AG09319 (cell line): ENCODE measurements around the gene MTARC1.

Source experiments
- DNase-seq: peaks from one replicate; pipeline ENCODE4 v3.0.0-alpha.2; 2010; ENCODE audit warnings: low read depth; ENCODE audit errors: extremely low read depth
- TF ChIP-seq, protein P1 (sequence below): IDR thresholded peaks from 2 replicates; pipeline ENCODE4 v1.5.1; 2011; ENCODE audit warnings: low read depth, mild to moderate bottlenecking, inconsistent platforms, low read length, moderate library complexity

MTARC1 gene

DNA sequence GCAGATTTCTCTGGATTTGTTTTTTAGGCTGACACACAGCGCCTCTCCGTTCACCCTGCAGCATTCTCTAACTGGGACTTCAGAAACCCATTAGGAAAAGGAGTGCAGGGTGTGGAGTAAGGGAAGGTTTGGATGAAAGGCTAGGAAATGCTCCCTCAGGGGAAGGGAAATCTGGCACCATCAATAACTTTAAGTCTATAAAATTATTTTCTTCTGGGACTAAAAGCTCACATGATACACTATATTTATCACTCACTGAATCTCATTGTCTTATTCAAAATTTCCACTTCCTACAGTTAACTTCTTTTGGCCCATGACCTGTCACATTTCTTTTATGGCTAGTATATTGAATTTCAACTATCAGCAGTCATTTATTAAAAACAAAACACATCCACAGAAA is 46.7 kb downstream of the MTARC1 start:
- TF ChIP-seq, protein P1, sequence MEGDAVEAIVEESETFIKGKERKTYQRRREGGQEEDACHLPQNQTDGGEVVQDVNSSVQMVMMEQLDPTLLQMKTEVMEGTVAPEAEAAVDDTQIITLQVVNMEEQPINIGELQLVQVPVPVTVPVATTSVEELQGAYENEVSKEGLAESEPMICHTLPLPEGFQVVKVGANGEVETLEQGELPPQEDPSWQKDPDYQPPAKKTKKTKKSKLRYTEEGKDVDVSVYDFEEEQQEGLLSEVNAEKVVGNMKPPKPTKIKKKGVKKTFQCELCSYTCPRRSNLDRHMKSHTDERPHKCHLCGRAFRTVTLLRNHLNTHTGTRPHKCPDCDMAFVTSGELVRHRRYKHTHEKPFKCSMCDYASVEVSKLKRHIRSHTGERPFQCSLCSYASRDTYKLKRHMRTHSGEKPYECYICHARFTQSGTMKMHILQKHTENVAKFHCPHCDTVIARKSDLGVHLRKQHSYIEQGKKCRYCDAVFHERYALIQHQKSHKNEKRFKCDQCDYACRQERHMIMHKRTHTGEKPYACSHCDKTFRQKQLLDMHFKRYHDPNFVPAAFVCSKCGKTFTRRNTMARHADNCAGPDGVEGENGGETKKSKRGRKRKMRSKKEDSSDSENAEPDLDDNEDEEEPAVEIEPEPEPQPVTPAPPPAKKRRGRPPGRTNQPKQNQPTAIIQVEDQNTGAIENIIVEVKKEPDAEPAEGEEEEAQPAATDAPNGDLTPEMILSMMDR, result no peak
- DNase-seq, result no peak

DNA sequence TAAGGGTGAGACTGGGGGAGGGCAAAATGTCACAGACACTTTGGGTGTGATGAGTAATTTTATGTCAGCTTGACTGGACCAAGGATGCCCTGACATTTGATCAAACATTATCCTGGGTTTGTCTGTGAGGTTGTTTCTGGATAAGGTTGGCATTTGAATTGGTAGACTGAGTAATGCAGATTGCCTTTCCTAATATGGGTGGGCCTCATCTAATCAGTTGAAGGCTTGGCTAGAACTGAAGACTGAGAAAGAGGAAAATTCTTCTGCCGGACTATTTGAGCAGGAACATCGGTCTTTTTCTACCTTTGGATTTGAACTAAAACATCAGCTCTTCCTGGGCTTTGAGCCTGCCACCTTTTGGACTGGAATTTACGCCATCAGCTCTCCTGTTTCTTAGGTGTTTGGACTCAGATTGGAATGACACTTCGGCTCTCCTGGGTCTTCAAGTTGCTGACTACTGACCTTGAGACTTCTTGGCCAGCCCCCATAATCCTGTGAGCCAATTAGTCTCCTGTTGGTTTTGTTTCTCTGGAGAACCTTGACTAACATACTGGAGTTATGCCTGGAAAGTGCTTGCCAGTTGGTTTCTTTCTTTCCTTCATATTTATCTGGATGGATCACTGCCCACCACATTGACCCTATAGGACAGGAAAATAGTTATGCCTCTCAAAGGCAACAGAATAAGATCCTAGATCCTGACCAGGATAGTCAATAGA is 47.6 kb downstream of the MTARC1 start:
- no peak for DNase-seq
- TF ChIP-seq, protein P1, result no peak
